Nephron progenitor cell (in vitro differentiated cells): ENCODE results near the gene ICE1.
A peak's percentile ranks its signal among the peaks of the same experiment; 100 is the strongest.
"Not testable (repeated sequence)": the region's sequence is repeated elsewhere in the genome, so short reads cannot be mapped to it uniquely, and the experiment has no call there.

Experiments used
- DNase-seq: peaks from one replicate; pipeline ENCODE4 v3.0.0; 2021
- H3K27ac Mint-ChIP-seq: 2 replicates; pipeline ENCODE4 v1.8.0; 2021; ENCODE audit warnings: mild to moderate bottlenecking, moderate library complexity, mixed read lengths
- H3K27me3 Mint-ChIP-seq: 2 replicates; pipeline ENCODE4 v1.8.0; 2021; ENCODE audit warnings: mild to moderate bottlenecking, low read depth, mixed read lengths; ENCODE audit not compliant: poor library complexity
- H3K36me3 Mint-ChIP-seq: 2 replicates; pipeline ENCODE4 v1.8.0; 2021; ENCODE audit warnings: low read depth, mixed read lengths
- H3K4me1 Mint-ChIP-seq: 2 replicates; pipeline ENCODE4 v1.8.0; 2021; ENCODE audit warnings: mixed read lengths
- H3K4me3 Mint-ChIP-seq: 2 replicates; pipeline ENCODE4 v1.8.0; 2021; ENCODE audit warnings: mild to moderate bottlenecking, moderate library complexity, mixed read lengths
- H3K9me3 Mint-ChIP-seq: 2 replicates; pipeline ENCODE4 v1.8.0; 2021; ENCODE audit warnings: mild to moderate bottlenecking, moderate library complexity, mixed read lengths
- TF ChIP-seq, protein P1 (sequence below): fragments of 200-600 bp; sonication (generic); IDR thresholded peaks from 2 replicates; pipeline ENCODE4 v1.5.0; 2021; ENCODE audit warnings: antibody characterized with exemption

The ICE1 gene

DNA sequence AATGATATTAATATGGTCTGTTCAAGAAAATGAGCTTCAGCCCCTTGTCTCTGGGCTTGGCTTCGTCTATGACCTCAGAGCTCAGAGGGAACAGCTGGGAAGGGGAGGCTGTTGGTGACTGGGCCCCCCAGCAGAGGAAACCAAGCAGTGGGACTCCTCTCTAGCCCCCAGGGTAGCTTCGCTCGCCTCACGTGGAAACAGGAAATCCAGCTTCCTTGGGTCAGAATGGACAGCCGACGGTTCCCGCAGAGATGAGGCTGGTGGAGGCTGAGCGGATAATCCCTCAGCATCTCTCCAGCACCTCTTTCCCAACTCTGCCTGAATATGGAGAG, 37.2 kb upstream of the ICE1 start:
- H3K4me1 Mint-ChIP-seq: no peaks in the 10 kb centered on the region
- H3K27me3 Mint-ChIP-seq: no peaks in the 10 kb centered on the region
- no peak overlapping the region for H3K4me3 Mint-ChIP-seq
- no peaks in the 10 kb centered on the region for H3K36me3 Mint-ChIP-seq
- TF ChIP-seq, protein P1, sequence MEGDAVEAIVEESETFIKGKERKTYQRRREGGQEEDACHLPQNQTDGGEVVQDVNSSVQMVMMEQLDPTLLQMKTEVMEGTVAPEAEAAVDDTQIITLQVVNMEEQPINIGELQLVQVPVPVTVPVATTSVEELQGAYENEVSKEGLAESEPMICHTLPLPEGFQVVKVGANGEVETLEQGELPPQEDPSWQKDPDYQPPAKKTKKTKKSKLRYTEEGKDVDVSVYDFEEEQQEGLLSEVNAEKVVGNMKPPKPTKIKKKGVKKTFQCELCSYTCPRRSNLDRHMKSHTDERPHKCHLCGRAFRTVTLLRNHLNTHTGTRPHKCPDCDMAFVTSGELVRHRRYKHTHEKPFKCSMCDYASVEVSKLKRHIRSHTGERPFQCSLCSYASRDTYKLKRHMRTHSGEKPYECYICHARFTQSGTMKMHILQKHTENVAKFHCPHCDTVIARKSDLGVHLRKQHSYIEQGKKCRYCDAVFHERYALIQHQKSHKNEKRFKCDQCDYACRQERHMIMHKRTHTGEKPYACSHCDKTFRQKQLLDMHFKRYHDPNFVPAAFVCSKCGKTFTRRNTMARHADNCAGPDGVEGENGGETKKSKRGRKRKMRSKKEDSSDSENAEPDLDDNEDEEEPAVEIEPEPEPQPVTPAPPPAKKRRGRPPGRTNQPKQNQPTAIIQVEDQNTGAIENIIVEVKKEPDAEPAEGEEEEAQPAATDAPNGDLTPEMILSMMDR: no peak
- H3K27ac Mint-ChIP-seq: no peak overlapping the region
- no peaks in the 10 kb centered on the region for H3K9me3 Mint-ChIP-seq
- DNase-seq: no peak

DNA sequence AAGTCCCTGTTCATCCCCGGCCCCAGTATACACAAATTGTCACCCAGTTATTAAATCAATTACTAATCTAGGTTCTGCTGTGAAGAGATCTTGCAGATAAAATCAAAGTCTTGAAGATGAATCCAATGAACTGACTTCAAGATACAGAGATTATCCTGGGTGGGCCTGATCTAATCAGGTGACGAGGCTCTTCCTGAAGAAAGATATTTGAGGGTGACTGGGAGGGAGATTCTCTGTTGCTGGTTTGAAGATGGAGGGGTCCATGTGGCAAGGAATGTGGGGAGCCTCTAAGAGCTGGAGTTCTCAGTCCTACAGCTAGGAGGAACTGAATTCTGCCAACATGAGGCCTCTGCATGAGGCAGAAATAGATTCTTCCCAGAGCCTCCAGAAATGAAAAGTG, 36.1 kb upstream of the ICE1 start:
- DNase-seq: no peak
- Mint-ChIP-seq H3K27me3 (no peaks in the 10 kb centered on the region), H3K27ac (no peak overlapping the region), H3K4me1 (no peaks in the 10 kb centered on the region), H3K4me3 (no peak overlapping the region), H3K36me3 (peaks cover 5% of the 10 kb centered on the region), H3K9me3 (peaks cover 4% of the 10 kb centered on the region)
- TF ChIP-seq, protein P1: no peak

DNA sequence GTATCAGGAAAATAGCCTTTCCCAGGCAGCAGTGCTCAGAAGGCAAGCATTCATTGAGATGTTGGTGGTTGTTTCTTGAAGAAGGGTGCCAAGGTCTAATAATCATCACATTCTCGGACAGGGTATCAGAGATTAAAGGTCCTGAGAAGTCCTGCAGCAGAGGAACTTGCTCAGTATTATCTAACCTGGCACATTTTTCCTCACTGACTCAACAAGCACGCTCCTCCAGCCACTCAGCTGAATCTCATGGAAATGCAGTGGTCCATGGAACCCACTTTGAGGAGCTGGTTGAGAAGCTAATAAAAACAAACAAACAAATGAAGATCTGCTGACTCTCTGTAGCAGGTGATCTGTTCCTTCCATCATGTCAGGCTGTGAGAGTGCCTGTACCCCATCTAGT, 35.3 kb upstream of the ICE1 start:
- TF ChIP-seq, protein P1: no peak
- DNase-seq: no peak
- no peaks in the 10 kb centered on the region for H3K27me3 Mint-ChIP-seq
- no peak overlapping the region for H3K4me3 Mint-ChIP-seq
- peaks cover 5% of the 10 kb centered on the region for H3K36me3 Mint-ChIP-seq
- no peaks in the 10 kb centered on the region for H3K4me1 Mint-ChIP-seq
- no peak overlapping the region for H3K27ac Mint-ChIP-seq
- H3K9me3 Mint-ChIP-seq: peaks cover 4% of the 10 kb centered on the region

DNA sequence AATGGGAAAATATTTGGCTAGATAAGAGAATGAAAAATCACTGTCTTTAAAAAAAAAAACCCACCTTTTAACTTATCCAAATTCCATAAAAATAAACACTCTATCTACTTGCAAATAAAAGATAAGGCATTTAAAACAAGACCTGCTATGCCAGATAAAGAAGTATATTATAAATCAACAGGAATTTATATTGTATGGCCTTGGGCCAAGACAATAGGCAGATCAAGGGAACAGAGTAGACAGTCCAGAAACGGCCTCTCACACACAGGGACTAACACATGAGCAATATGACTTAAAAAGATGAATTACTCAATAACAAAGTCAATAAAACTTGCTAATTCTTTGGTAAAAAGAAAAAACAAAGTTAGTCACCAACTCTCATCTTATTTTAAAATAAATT, 34.7 kb upstream of the ICE1 start:
- H3K27me3 Mint-ChIP-seq: no peaks in the 10 kb centered on the region
- no peak overlapping the region for H3K27ac Mint-ChIP-seq
- TF ChIP-seq, protein P1: no peak
- H3K36me3 Mint-ChIP-seq: peaks cover 5% of the 10 kb centered on the region
- no peaks in the 10 kb centered on the region for H3K4me1 Mint-ChIP-seq
- no peak for DNase-seq
- no peak overlapping the region for H3K4me3 Mint-ChIP-seq
- H3K9me3 Mint-ChIP-seq: peaks cover 4% of the 10 kb centered on the region

DNA sequence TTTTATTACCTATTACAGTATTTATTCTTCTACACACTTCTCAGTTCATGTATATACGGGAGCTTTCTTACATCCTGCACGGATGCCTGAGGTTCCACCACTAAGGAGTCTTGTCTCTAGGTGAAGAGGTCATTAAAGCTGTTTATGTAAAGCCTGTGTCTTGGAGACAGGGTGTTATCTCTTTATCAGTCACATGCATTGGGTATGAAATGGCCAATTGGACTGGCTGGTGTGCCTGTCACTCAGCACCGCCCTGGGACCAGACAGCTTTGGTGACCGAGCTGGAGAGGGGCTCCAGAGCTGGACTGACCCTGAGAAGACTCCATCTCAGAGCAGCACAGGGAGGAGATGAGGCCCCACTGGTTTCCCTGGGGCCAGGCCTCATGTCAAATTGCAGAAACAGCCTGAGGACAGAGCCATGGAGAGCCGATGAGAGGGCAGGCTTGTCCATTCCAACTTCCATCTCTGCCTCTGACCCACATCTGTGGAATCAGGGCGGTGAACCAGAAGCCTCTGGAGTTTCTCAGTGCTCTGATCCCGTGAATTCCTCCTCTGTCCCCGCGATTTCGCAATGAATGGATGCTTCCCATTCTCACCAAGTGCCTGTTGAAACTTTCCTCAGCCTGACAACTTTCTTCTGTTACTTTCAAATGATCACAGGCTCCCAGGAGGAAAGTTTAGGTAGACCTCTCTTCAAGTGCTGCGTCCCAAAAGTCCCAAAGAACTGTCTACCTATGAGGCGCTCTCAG, 32.2 kb upstream of the ICE1 start:
- not testable (repeated sequence) for H3K9me3 Mint-ChIP-seq, H3K27me3 Mint-ChIP-seq, H3K27ac Mint-ChIP-seq, H3K4me1 Mint-ChIP-seq, H3K36me3 Mint-ChIP-seq, DNase-seq, H3K4me3 Mint-ChIP-seq

DNA sequence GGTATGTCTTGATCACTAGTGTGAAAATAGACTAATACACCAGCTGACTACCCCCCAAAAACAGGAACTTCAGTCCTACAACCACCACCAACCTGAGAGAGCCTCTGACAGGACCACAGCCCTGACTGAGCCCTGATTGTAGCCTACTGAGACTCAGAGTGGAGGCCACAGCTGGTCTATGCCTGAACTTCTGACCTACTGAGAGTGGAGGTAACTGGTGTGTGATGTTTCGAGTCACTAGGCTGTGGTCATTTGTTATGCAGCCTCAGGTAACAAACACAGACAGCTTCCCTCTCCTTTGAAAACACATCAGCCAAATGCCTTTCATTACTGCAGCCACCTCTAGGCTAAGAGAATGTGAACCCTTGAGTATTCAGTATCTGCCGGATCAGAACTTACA, 30.0 kb upstream of the ICE1 start:
- DNase-seq, H3K9me3 Mint-ChIP-seq, H3K27ac Mint-ChIP-seq, H3K4me3 Mint-ChIP-seq, H3K4me1 Mint-ChIP-seq, H3K36me3 Mint-ChIP-seq, H3K27me3 Mint-ChIP-seq: not testable (repeated sequence)

DNA sequence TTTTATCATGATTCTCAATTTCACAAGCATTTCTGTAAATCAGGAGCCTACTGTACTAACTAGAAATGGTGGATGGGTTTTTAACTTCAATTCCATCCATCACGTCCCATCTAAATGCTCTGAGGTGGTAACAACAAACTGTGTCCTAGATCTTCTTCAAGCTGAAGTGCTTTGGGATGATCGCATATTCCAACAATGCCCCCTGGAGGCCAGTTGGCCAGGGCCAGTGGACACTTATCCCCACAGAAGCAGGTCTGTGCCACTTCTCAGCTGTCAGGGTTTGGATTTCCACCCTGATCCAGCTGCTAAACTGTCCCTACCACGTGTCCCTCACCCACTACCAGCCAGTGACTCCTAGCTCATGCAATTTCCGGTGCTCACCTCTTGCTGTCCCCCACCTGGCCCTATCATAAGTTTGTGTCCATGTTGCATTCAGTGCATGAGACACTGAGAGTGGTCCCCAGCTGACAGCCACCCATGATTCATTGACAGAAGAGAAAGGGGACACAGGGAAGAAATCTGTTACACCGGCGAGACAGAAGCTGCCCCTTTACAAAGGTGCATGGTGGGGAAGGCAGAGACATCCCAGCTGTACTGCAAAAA, 28.0 kb upstream of the ICE1 start:
- H3K36me3 Mint-ChIP-seq, H3K27me3 Mint-ChIP-seq, H3K9me3 Mint-ChIP-seq, H3K4me1 Mint-ChIP-seq, H3K27ac Mint-ChIP-seq, H3K4me3 Mint-ChIP-seq: not testable (repeated sequence)
- peak; percentile 72 for DNase-seq
- TF ChIP-seq, protein P1: peak; percentile 63

DNA sequence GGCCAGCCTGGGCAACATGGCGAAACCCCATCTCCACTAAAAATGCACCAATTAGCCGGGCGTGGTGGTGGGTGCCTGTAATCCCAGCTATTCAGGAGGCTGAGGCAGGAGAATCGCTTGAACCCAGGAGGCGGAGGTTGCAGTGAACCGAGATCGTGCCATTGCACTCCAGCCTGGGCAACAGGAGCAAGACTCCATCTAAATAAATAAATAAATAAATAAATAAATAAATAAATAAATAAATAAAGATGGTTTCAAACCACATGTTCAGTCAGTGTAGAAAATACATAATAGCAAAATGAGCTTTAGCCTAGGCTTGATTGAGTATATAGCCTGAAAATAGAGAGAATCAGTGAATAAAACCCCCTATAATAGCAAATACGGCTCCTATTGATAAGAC, 27.4 kb upstream of the ICE1 start:
- H3K27me3 Mint-ChIP-seq, H3K9me3 Mint-ChIP-seq, H3K36me3 Mint-ChIP-seq, H3K4me1 Mint-ChIP-seq, DNase-seq, H3K27ac Mint-ChIP-seq, H3K4me3 Mint-ChIP-seq: not testable (repeated sequence)
